ENCODE results near the gene EGR4.

EGR4 gene

GRCh38 chr2:73255907-73256617 is 37.3 kb downstream of the EGR4 start:
- no peak for TF ChIP-seq CTCF (conservative IDR thresholded peaks at IDR 0.05; ENCODE audit: control insufficient read depth, insufficient read depth, low read depth, low read length)
- no peak overlapping the region for H3K4me3 ChIP-seq (ENCODE audit: control insufficient read depth, low read depth, low read length)
- DNase-seq (ENCODE audit: low read depth), result no peak

- no peak for DNase-seq (ENCODE audit: low read depth)
- H3K4me3 ChIP-seq (ENCODE audit: control insufficient read depth, low read depth, low read length), result no peak overlapping the region
- no peak for TF ChIP-seq CTCF (conservative IDR thresholded peaks at IDR 0.05; ENCODE audit: control insufficient read depth, insufficient read depth, low read depth, low read length)
Observed at GRCh38 chr2:73255007-73255644, 38.2 kb downstream of the EGR4 start.

- no peak overlapping the region for H3K4me3 ChIP-seq (ENCODE audit: control insufficient read depth, low read depth, low read length)
- TF ChIP-seq CTCF (conservative IDR thresholded peaks at IDR 0.05; ENCODE audit: control insufficient read depth, insufficient read depth, low read depth, low read length), result no peak
- no peak for DNase-seq (ENCODE audit: low read depth)
Observed at GRCh38 chr2:73254343-73255006, 38.9 kb downstream of the EGR4 start.

GRCh38 chr2:73253901-73254300 is 39.4 kb downstream of the EGR4 start:
- H3K4me3 ChIP-seq (ENCODE audit: control insufficient read depth, low read depth, low read length), result no peak overlapping the region
- DNase-seq (ENCODE audit: low read depth), result no peak
- TF ChIP-seq CTCF (conservative IDR thresholded peaks at IDR 0.05; ENCODE audit: control insufficient read depth, insufficient read depth, low read depth, low read length), result no peak

- no peak for TF ChIP-seq CTCF (conservative IDR thresholded peaks at IDR 0.05; ENCODE audit: control insufficient read depth, insufficient read depth, low read depth, low read length)
- no peak overlapping the region for H3K4me3 ChIP-seq (ENCODE audit: control insufficient read depth, low read depth, low read length)
- DNase-seq (ENCODE audit: low read depth), result no peak
Observed at GRCh38 chr2:73253400-73253799, 39.9 kb downstream of the EGR4 start.

GRCh38 chr2:73252238-73253027 is 40.9 kb downstream of the EGR4 start:
- no peak overlapping the region for H3K4me3 ChIP-seq (ENCODE audit: control insufficient read depth, low read depth, low read length)
- TF ChIP-seq CTCF (conservative IDR thresholded peaks at IDR 0.05; ENCODE audit: control insufficient read depth, insufficient read depth, low read depth, low read length), result no peak
- DNase-seq (ENCODE audit: low read depth), result no peak

All from fibroblast of mammary gland (primary cell).